Subcutaneous abdominal adipose tissue (tissue), 5 donors: ENCODE measurements around the gene CORO1C.
A peak's percentile ranks its signal among the peaks of the same experiment; 100 is the strongest.

Experiments
- H3K27ac ChIP-seq: one replicate; pipeline ENCODE4 v1.7.0; 2013; ENCODE audit warnings: low read depth, mild to moderate bottlenecking, inconsistent platforms, low read length, moderate library complexity
- H3K27me3 ChIP-seq, 5 donors: one replicate each; pipeline ENCODE4 v1.7.0; 2013; ENCODE audit warnings: low read length in 5 of 5, inconsistent platforms in 1 of 5; ENCODE audit not compliant: control insufficient read depth in 5 of 5, insufficient read depth in 4 of 5
- H3K36me3 ChIP-seq, 5 donors: one replicate each; pipeline ENCODE4 v1.7.0; 2013; ENCODE audit warnings: low read length in 5 of 5; ENCODE audit not compliant: control insufficient read depth in 5 of 5, insufficient read depth in 5 of 5
- H3K4me1 ChIP-seq, 5 donors: one replicate each; pipeline ENCODE4 v1.7.0; 2013; ENCODE audit warnings: low read length in 5 of 5, mild to moderate bottlenecking in 3 of 5, moderate library complexity in 1 of 5; ENCODE audit not compliant: control insufficient read depth in 5 of 5, insufficient read depth in 5 of 5
- H3K4me3 ChIP-seq, 5 donors: one replicate each; pipeline ENCODE4 v1.7.0; 2013; ENCODE audit warnings: low read length in 5 of 5, low read depth in 1 of 5
- H3K9ac ChIP-seq, 5 donors: one replicate each; pipeline ENCODE4 v1.7.0; 2013; ENCODE audit warnings: low read length in 5 of 5, mild to moderate bottlenecking in 4 of 5, moderate library complexity in 3 of 5
- H3K9me3 ChIP-seq, 5 donors: one replicate each; pipeline ENCODE4 v1.7.0; 2013; ENCODE audit warnings: low read length in 5 of 5; ENCODE audit not compliant: control insufficient read depth in 5 of 5
- donor health status: healthy.
- donor health status: healthy.
- donor health status: healthy.
- donor health status: healthy.
- donor health status: healthy.

The CORO1C gene

GRCh38 chr12:108629151-108629550, 102.2 kb downstream of the CORO1C start:
- peak overlapping the region in 3 of 5 donors; percentile 29 to 31 (median 30) for H3K9ac ChIP-seq
- H3K36me3 ChIP-seq: peaks cover 0 to under 1% (median 0%) of the 10 kb centered on the region in 5 donors
- H3K27ac ChIP-seq: peak overlapping the region; percentile 26
- peaks cover 2 to 42% (median 34%) of the 10 kb centered on the region in 5 donors for H3K4me1 ChIP-seq
- H3K9me3 ChIP-seq: no peaks in the 10 kb centered on the region
- H3K4me3 ChIP-seq: peak overlapping the region in 2 of 5 donors; percentile 2 to 32
- H3K27me3 ChIP-seq: no peaks in the 10 kb centered on the region

GRCh38 chr12:108627134-108627920, 104.0 kb downstream of the CORO1C start:
- no peak overlapping the region for H3K27ac ChIP-seq
- no peak overlapping the region for H3K4me3 ChIP-seq
- H3K36me3 ChIP-seq: peaks cover 0 to 15% (median 6%) of the 10 kb centered on the region in 5 donors
- no peaks in the 10 kb centered on the region for H3K27me3 ChIP-seq
- H3K9ac ChIP-seq: no peak overlapping the region
- H3K9me3 ChIP-seq: no peaks in the 10 kb centered on the region
- peaks cover 2 to 42% (median 36%) of the 10 kb centered on the region in 5 donors for H3K4me1 ChIP-seq

DNA sequence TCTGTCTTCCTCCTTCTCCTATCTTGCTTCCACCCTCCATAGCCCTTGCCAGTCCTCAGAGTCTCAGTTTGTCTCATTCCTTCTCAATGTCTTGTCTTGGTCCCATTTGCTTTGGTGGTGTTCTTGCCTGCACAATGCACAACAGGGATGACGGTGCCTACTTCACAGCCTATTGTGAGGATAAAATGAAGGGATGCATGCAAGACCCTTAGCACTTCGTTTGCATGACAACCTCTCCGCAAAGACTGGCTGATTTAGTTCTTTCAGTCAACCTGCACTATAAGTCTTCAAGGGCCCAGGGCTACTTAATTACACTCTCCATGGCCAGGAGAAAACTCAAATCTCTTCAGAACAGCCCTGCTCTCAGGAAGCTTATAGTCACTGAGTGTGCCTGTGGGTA, 106.1 kb downstream of the CORO1C start:
- Histone ChIP-seq H3K9ac (no peak overlapping the region), H3K36me3 (peaks cover 0 to 17% (median 6%) of the 10 kb centered on the region in 5 donors), H3K4me3 (no peak overlapping the region), H3K9me3 (no peaks in the 10 kb centered on the region), H3K27me3 (no peaks in the 10 kb centered on the region), H3K27ac (no peak overlapping the region), H3K4me1 (peaks cover 2 to 42% (median 32%) of the 10 kb centered on the region in 5 donors)

DNA sequence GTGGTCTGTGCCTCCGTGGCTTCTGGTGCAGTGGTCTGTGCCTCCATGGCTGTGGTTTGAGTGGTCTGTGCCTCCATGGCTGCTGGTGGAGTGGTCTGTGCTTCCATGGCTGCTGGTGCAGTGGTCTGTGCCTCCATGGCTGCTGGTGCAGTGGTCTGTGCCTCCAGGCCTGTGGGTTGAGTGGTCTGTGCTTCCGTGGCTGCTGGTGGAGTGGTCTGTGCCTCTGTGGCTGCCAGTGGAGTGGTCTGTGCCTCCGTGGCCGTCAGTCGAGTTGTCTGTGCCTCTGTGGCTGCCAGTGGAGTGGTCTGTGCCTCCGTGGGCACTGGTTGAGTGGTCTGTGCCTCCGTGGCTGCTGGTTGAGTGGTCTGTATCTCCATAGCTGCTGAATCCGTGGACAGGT, 107.7 kb downstream of the CORO1C start:
- Histone ChIP-seq H3K27ac (no peak overlapping the region), H3K4me1 (peaks cover 0 to 34% (median 17%) of the 10 kb centered on the region in 5 donors), H3K4me3 (no peak overlapping the region), H3K9ac (no peak overlapping the region), H3K36me3 (peaks cover 0 to 17% (median 6%) of the 10 kb centered on the region in 5 donors), H3K27me3 (no peaks in the 10 kb centered on the region), H3K9me3 (no peaks in the 10 kb centered on the region)

- no peaks in the 10 kb centered on the region for H3K9me3 ChIP-seq
- H3K27ac ChIP-seq: no peak overlapping the region
- peaks cover 0 to 33% (median 16%) of the 10 kb centered on the region in 5 donors for H3K4me1 ChIP-seq
- H3K27me3 ChIP-seq: no peaks in the 10 kb centered on the region
- H3K9ac ChIP-seq: no peak overlapping the region
- peaks cover 0 to 17% (median 6%) of the 10 kb centered on the region in 5 donors for H3K36me3 ChIP-seq
- no peak overlapping the region for H3K4me3 ChIP-seq
Measured at GRCh38 chr12:108622921-108623514, 108.3 kb downstream of the CORO1C start.

DNA sequence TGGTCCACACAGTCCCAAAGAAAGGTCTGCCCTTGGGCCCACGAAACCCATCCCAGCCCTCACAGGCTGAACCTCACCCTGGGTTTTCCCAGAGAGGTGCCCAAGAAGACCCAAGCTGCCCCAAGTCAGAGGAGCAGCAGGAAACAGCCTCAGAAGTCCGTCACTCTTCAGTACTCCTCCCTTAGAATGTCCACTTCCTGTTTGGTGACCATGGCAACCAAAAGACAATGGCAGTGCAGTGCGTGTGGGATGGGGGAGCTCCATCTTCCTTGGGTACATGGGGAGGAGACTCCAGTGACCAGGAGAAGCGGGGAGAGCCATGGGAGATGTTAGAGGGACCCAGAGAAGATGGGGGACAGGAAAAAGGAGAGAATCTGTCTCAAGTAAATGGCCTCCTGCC, 108.9 kb downstream of the CORO1C start:
- no peak overlapping the region for H3K27ac ChIP-seq
- peak overlapping the region in 1 of 5 donors; percentile 18 for H3K4me3 ChIP-seq
- H3K9ac ChIP-seq: no peak overlapping the region
- H3K4me1 ChIP-seq: peaks cover 0 to 34% (median 20%) of the 10 kb centered on the region in 5 donors
- H3K27me3 ChIP-seq: no peaks in the 10 kb centered on the region
- peaks cover 0 to 17% (median 6%) of the 10 kb centered on the region in 5 donors for H3K36me3 ChIP-seq
- H3K9me3 ChIP-seq: no peaks in the 10 kb centered on the region

DNA sequence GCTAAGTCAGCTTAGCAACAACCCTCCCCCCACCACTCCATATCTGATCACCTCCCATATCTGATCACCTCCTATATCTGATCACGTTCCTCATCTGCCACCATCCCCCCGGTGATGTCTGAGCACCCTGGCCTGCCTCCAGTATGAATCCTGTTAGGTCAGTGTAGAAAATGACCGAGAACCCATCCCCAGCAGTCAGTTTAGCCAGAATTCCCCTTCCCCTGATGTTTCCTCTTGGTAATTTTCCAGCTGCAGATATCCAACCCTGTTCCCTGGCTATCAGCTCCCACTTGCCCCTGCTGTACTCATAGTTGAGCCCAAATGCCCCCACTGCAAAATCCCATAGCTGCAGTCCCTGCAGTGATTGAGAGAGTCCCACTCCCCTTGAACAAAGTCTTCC, 110.2 kb downstream of the CORO1C start:
- Histone ChIP-seq H3K27me3 (no peaks in the 10 kb centered on the region), H3K27ac (no peak overlapping the region), H3K4me1 (peaks cover 0 to 42% (median 26%) of the 10 kb centered on the region in 5 donors), H3K9ac (peak overlapping the region in 1 of 5 donors; percentile 7), H3K36me3 (peaks cover 0 to 17% (median 6%) of the 10 kb centered on the region in 5 donors), H3K9me3 (peaks cover 0 to under 1% (median 0%) of the 10 kb centered on the region in 5 donors), H3K4me3 (no peak overlapping the region)

- H3K9me3 ChIP-seq: peaks cover 0 to 6% (median 5%) of the 10 kb centered on the region in 5 donors
- H3K36me3 ChIP-seq: peaks cover 0 to 17% (median 6%) of the 10 kb centered on the region in 5 donors
- no peaks in the 10 kb centered on the region for H3K27me3 ChIP-seq
- no peak overlapping the region for H3K9ac ChIP-seq
- peaks cover 0 to 42% (median 26%) of the 10 kb centered on the region in 5 donors for H3K4me1 ChIP-seq
- H3K4me3 ChIP-seq: no peak overlapping the region
- H3K27ac ChIP-seq: no peak overlapping the region
Measured at GRCh38 chr12:108620236-108620879, 111.0 kb downstream of the CORO1C start.

DNA sequence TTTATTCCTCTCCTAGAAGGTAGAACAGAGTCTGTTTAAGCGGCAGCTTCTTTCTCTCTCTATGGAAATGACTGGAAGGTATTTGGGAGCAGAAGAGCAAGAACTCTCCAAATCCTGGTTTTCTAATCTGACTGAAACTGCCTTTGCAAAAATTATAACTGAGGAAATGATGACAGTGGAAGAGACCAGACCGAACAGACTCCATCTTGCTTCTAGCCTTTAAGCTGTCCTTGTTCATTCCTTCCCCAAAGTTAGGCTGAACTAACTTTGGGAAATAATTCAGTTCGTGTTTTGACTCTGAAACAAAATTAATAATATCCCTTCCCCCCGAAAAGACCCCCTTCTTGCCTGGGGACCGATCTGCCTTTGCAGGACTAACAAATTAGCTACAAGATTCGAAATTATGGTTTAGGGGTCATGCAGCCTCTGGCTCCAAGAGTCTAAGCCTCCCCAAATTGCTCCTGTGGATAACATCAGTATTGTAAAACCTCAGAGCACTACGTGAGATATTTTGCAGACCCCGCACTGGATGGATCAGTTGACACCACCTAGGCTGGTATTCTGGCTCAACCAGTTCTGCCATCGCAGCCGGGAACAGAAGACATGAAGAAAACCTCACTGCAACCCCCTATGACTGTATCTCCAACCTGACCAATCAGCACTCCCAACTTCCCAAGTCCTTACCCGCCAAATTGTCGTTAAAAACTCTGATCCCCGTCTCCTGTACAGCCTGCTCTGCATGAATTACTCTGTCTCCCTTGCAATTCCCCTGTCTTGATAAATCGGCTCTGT, 111.8 kb downstream of the CORO1C start:
- Histone ChIP-seq H3K27me3 (no peaks in the 10 kb centered on the region), H3K9me3 (peaks cover 0 to 6% (median 5%) of the 10 kb centered on the region in 5 donors), H3K9ac (no peak overlapping the region), H3K27ac (no peak overlapping the region), H3K36me3 (peaks cover 0 to 17% (median 6%) of the 10 kb centered on the region in 5 donors), H3K4me1 (peaks cover 0 to 42% (median 26%) of the 10 kb centered on the region in 5 donors), H3K4me3 (no peak overlapping the region)
